Activated CD8-positive, alpha-beta T cell treated with anti-CD3 and anti-CD28 coated beads for 36 hours (primary cell): ENCODE results near the gene RNF130. TPM values are rescaled to one million over a fixed set of nuclear protein-coding genes. Genes with fewer than 3 reads are reported as not detected.

Source experiments
- ATAC-seq: fragments of 200-7000 bp; cut with Tn5 transposase; one replicate; pipeline ENCODE4 v1.10.0; 2021; ENCODE audit warnings: mild to moderate bottlenecking, moderate library complexity
- CTCF ChIA-PET: fragments of 350-600 bp; sonication (Branson Sonifier 250); formaldehyde crosslinking; loops from one replicate; lab custom pipeline; 2021; ENCODE audit warnings: antibody characterized with exemption; lab: Charles Lee
- POLR2A ChIA-PET: fragments of 350-600 bp; sonication (Branson Sonifier 250); formaldehyde crosslinking; loops from one replicate; lab custom pipeline; 2021; ENCODE audit warnings: antibody characterized with exemption; lab: Charles Lee
- DNase-seq: peaks from one replicate; pipeline ENCODE4 v3.0.0-alpha.2; 2020
- H3K27ac Mint-ChIP-seq: one replicate; pipeline ENCODE4 v1.8.0; 2021; ENCODE audit warnings: mild to moderate bottlenecking, mixed read lengths
- H3K27me3 Mint-ChIP-seq: one replicate; pipeline ENCODE4 v1.8.0; 2021; ENCODE audit warnings: mixed read lengths
- H3K36me3 Mint-ChIP-seq: one replicate; pipeline ENCODE4 v1.8.0; 2021; ENCODE audit warnings: low read depth, mixed read lengths
- H3K4me1 Mint-ChIP-seq: one replicate; pipeline ENCODE4 v1.8.0; 2021; ENCODE audit warnings: low read depth, mixed read lengths
- H3K4me3 Mint-ChIP-seq: one replicate; pipeline ENCODE4 v1.8.0; 2021; ENCODE audit warnings: mild to moderate bottlenecking, moderate library complexity, mixed read lengths
- H3K9me3 Mint-ChIP-seq: one replicate; pipeline ENCODE4 v1.8.0; 2021; ENCODE audit warnings: mixed read lengths
- CTCF ChIP-seq: fragments of 200-600 bp; IDR thresholded peaks from one replicate; pipeline ENCODE4 v1.8.0; 2022; ENCODE audit warnings: antibody characterized with exemption, mild to moderate bottlenecking
- intact Hi-C: fragments of 100-400 bp; cut with micrococcal nuclease; formaldehyde crosslinking; loops from one replicate; pipeline ENCODE4 v1.10.0; 2022
- total RNA-seq, 2 experiments: library from RNA; stranded (reverse); gene quantifications; one replicate each; pipeline ENCODE4 v1.2.3, GENCODE V29; 2021

RNF130 gene
- total RNA-seq, 2 experiments from 2014 or later: 10.1 to 10.6 TPM

- H3K4me3 Mint-ChIP-seq: peak overlapping the region; percentile 77
- H3K27ac Mint-ChIP-seq: no peak overlapping the region
- peaks cover 13% of the 10 kb centered on the region for H3K36me3 Mint-ChIP-seq
- CTCF ChIA-PET: interaction anchor here (0.7 to 2.2 kb wide), 6 partner anchors 8 to 107 kb away, joined by 3 to 12 read pairs (median 4); no protein-coding TSS in a partner anchor
- intact Hi-C loops: no loop called here
- no peak for TF ChIP-seq CTCF
- ATAC-seq (no peak), DNase-seq (peak; percentile 20)
- POLR2A ChIA-PET: interaction anchor here (0.8 to 1.1 kb wide), 3 partner anchors 115 to 144 kb away, joined by 3 to 4 read pairs (median 3); partner anchors contain the start of gene LTC4S
- H3K4me1 Mint-ChIP-seq: peaks cover 14% of the 10 kb centered on the region
- no peaks in the 10 kb centered on the region for H3K9me3 Mint-ChIP-seq
- H3K27me3 Mint-ChIP-seq: no peaks in the 10 kb centered on the region
These were observed 163.0 kb downstream of the RNF130 start for GRCh38 chr5:179908528-179908927.

GRCh38 chr5:179907556-179908324, 163.8 kb downstream of the RNF130 start, which contains the start of gene TBC1D9B:
TBC1D9B (minus strand) TSS chr5:179907897; CDS start chr5:179907821, 76 bp downstream.
- peak within 1 kb of the TSS; percentile 90 for H3K4me3 Mint-ChIP-seq
- peaks cover 14% of the 10 kb centered on the region for H3K36me3 Mint-ChIP-seq
- CTCF ChIA-PET: interaction anchor here (0.7 to 3.2 kb wide), 10 partner anchors 8 to 145 kb away, joined by 3 to 13 read pairs (median 4); no protein-coding TSS in a partner anchor
- DNase-seq (peak; percentile 57), ATAC-seq (peak; percentile 94)
- peaks cover 14% of the 10 kb centered on the region for H3K4me1 Mint-ChIP-seq
- intact Hi-C loops: loop anchor here (2.0 kb wide), 1 partner anchor 105 kb away; no protein-coding TSS in a partner anchor
- peak; percentile 32 for TF ChIP-seq CTCF
- POLR2A ChIA-PET: interaction anchor here (0.8 to 1.1 kb wide), 3 partner anchors 114 to 145 kb away, joined by 3 to 4 read pairs (median 3); partner anchors contain the start of gene LTC4S
- H3K27ac Mint-ChIP-seq: peak within 1 kb of the TSS; percentile 82
- no peaks in the 10 kb centered on the region for H3K27me3 Mint-ChIP-seq
- H3K9me3 Mint-ChIP-seq: no peaks in the 10 kb centered on the region

- intact Hi-C loops: loop anchor here (2.0 kb wide), 1 partner anchor 104 kb away; no protein-coding TSS in a partner anchor
- POLR2A ChIA-PET: no interaction called here
These were observed 164.6 kb downstream of the RNF130 start for GRCh38 chr5:179906795-179907555.

GRCh38 chr5:179906294-179906794, 165.2 kb downstream of the RNF130 start:
- H3K9me3 Mint-ChIP-seq: no peaks in the 10 kb centered on the region
- ChIA-PET CTCF (interaction anchor here (0.8 to 3.2 kb wide), 10 partner anchors 36 to 186 kb away, joined by 3 to 13 read pairs (median 3); no protein-coding TSS in a partner anchor), POLR2A (interaction anchor here (0.6 kb wide), 1 partner anchor 84 kb away, joined by 4 read pairs; no protein-coding TSS in a partner anchor)
- ATAC-seq: no peak
- peak overlapping the region; percentile 36 for H3K27ac Mint-ChIP-seq
- H3K27me3 Mint-ChIP-seq: no peaks in the 10 kb centered on the region
- intact Hi-C loops: loop anchor here (2.0 kb wide), 1 partner anchor 104 kb away; no protein-coding TSS in a partner anchor
- TF ChIP-seq CTCF: no peak
- peaks cover 14% of the 10 kb centered on the region for H3K4me1 Mint-ChIP-seq
- H3K4me3 Mint-ChIP-seq: peak overlapping the region; percentile 90
- peak; percentile 28 for DNase-seq
- peaks cover 17% of the 10 kb centered on the region for H3K36me3 Mint-ChIP-seq

More at GRCh38 chr5:179906795-179907555, 164.6 kb downstream of the RNF130 start:
- Mint-ChIP-seq H3K27me3 (no peaks in the 10 kb centered on the region), H3K27ac (peak overlapping the region; percentile 82), H3K9me3 (no peaks in the 10 kb centered on the region), H3K4me1 (peaks cover 14% of the 10 kb centered on the region), H3K4me3 (peak overlapping the region; percentile 90), H3K36me3 (peaks cover 17% of the 10 kb centered on the region)
- no peak for TF ChIP-seq CTCF
- CTCF ChIA-PET: interaction anchor here (0.9 to 3.2 kb wide), 7 partner anchors 36 to 185 kb away, joined by 3 to 13 read pairs (median 3); no protein-coding TSS in a partner anchor
- DNase-seq (peak; percentile 41), ATAC-seq (peak; percentile 22)
